Measurements from ENCODE around the gene CYB5R4.
"Not testable (repeated sequence)": the region's sequence is repeated elsewhere in the genome, so short reads cannot be mapped to it uniquely, and the experiment has no call there.

The CYB5R4 gene

DNA sequence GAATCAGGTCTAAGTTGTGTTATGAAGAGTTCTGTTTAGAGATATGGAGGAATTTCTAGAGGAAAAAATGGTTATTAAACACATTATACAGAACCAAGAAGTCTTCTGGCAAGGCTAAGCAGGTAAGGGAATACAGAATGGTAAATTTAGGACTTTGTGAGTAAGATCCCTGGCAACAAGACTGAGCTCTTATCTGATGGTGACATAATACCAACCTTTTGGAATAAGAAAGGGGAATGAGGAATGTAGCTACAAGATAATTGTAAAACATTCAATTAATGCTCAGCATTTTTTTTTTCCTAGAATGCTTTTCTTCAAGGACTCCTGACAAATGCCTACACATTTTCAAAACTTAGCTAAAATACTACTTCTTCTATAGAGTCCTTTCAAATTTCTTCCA lies 51.8 kb downstream of the CYB5R4 start:
- H3K36me3 Mint-ChIP-seq (ENCODE audit: low read depth): peaks cover 38% of the 10 kb centered on the region
- H3K4me1 Mint-ChIP-seq (ENCODE audit: low read depth): peaks cover 25% of the 10 kb centered on the region
- no peak overlapping the region for H3K4me3 Mint-ChIP-seq
- no peaks in the 10 kb centered on the region for H3K27me3 Mint-ChIP-seq
- H3K9me3 Mint-ChIP-seq: peaks cover 8% of the 10 kb centered on the region
- no peak overlapping the region for H3K27ac Mint-ChIP-seq

DNA sequence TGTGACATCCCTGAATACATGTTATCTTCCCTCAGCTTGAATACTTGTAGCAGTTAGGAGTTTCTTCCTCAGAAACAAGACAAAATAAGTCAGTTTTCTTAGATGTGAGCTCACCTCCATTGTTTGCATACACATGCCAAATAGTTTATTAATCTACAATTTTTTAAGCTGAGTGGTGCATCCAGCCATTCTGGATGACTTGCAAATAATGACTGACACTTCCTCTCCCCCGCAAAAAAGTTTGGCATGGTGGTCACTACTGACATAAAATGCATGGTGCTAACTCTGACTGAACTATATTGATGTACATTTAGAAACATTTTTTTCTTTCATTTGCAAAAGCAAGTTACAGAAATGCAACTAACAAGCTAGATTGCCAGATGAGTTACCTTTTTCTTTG lies 55.5 kb downstream of the CYB5R4 start:
- no peak overlapping the region for H3K27ac Mint-ChIP-seq

DNA sequence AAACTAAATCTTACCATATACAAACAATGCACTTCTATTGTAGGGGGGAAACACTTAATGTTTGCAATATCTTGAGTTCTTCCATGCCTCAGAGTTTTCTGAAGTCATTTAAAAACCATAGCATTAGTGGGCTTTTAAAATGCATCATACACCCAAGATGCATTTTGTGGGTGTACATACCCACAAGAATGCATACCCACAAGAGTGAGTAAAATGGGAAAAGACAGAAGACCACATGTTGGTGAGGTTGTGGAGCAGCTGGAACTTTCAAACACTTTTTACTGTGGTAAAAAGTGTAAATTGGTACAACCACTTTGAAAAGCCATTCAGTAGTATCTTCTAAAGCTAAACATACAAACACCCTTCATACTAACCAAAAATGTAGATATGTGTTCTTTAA lies 57.5 kb downstream of the CYB5R4 start:
- H3K9me3 Mint-ChIP-seq: peaks cover 3% of the 10 kb centered on the region
- H3K36me3 Mint-ChIP-seq (ENCODE audit: low read depth): peaks cover 30% of the 10 kb centered on the region
- no peaks in the 10 kb centered on the region for H3K27me3 Mint-ChIP-seq
- H3K27ac Mint-ChIP-seq: no peak overlapping the region
- H3K4me1 Mint-ChIP-seq (ENCODE audit: low read depth): peaks cover 7% of the 10 kb centered on the region
- H3K4me3 Mint-ChIP-seq: no peak overlapping the region

More for the DNA sequence above, 55.5 kb downstream of the CYB5R4 start:
- peaks cover 7% of the 10 kb centered on the region for H3K4me1 Mint-ChIP-seq (ENCODE audit: low read depth)
- H3K4me3 Mint-ChIP-seq: no peak overlapping the region
- peaks cover 31% of the 10 kb centered on the region for H3K36me3 Mint-ChIP-seq (ENCODE audit: low read depth)
- no peaks in the 10 kb centered on the region for H3K27me3 Mint-ChIP-seq
- peaks cover 3% of the 10 kb centered on the region for H3K9me3 Mint-ChIP-seq

- Mint-ChIP-seq H3K9me3 (peaks cover 2% of the 10 kb centered on the region), H3K4me1 (ENCODE audit: low read depth) (peaks cover 5% of the 10 kb centered on the region), H3K27ac (no peak overlapping the region), H3K4me3 (no peak overlapping the region), H3K36me3 (ENCODE audit: low read depth) (peaks cover 37% of the 10 kb centered on the region), H3K27me3 (no peaks in the 10 kb centered on the region)
These were observed 60.5 kb downstream of the CYB5R4 start for GRCh38 chr6:83920017-83920416.

- Mint-ChIP-seq H3K4me3 (no peak overlapping the region), H3K4me1 (ENCODE audit: low read depth) (no peaks in the 10 kb centered on the region), H3K27me3 (no peaks in the 10 kb centered on the region), H3K36me3 (ENCODE audit: low read depth) (peaks cover 40% of the 10 kb centered on the region), H3K9me3 (no peaks in the 10 kb centered on the region), H3K27ac (no peak overlapping the region)
These were observed 61.8 kb downstream of the CYB5R4 start for GRCh38 chr6:83921315-83921714.

- Mint-ChIP-seq H3K36me3 (ENCODE audit: low read depth) (peaks cover 64% of the 10 kb centered on the region), H3K27ac (no peak overlapping the region), H3K9me3 (no peaks in the 10 kb centered on the region), H3K4me3 (no peak overlapping the region), H3K4me1 (ENCODE audit: low read depth) (no peaks in the 10 kb centered on the region), H3K27me3 (no peaks in the 10 kb centered on the region)
These were observed 68.0 kb downstream of the CYB5R4 start for GRCh38 chr6:83927470-83927869.

DNA sequence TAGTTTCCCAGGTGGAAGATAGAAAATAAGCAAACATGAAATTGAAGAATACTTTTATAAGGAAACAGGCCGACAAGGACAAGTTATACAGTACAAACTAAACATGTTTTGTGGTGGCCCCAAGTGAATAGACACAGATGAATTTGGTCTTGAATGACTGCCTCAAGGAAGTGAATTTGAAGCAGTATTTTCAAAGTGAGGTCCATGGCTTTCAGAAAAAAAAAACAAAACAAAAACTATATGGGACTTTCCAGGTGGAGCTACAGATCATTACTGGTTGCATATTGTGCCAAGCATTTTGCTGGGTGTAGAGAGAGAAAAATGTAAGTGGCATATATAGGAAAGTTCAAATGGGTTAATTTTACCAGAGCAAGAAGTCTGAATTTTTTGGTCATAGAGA lies 68.8 kb downstream of the CYB5R4 start:
- no peak overlapping the region for H3K27ac Mint-ChIP-seq

DNA sequence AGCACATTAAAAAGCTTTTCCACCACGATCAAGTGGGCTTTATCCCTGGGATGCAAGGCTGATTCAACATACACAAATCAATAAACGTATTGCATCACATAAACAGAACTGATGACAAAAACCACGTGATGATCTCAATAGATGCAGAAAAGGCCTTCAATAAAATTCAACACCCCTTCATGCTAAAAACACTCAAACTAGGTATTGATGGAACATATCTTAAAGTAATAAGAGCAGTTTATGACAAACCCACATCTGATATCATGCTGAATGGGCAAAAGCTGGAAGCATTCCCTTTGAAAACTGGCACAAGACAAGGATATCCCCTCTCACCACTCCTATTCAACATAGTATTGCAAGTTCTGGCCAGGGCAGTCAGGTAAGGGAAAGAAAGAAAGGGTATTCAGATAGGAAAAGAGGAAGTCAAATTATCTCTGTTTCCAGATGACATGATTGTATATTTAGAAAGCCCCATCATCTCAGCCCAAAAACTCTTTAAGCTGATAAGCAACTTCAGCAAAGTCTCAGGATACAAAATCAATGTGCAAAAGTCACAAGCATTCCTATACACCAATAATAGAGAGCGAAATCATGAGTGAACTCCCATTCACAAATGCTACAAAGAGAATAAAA lies 86.8 kb downstream of the CYB5R4 start:
- not testable (repeated sequence) for H3K27me3 Mint-ChIP-seq; H3K4me3 Mint-ChIP-seq; H3K27ac Mint-ChIP-seq; H3K4me1 Mint-ChIP-seq (ENCODE audit: low read depth)
- H3K9me3 Mint-ChIP-seq: peaks cover 36% of the 10 kb centered on the region
- H3K36me3 Mint-ChIP-seq (ENCODE audit: low read depth): peaks cover 50% of the 10 kb centered on the region

More for the DNA sequence above, 68.8 kb downstream of the CYB5R4 start:
- no peaks in the 10 kb centered on the region for H3K9me3 Mint-ChIP-seq
- no peaks in the 10 kb centered on the region for H3K4me1 Mint-ChIP-seq (ENCODE audit: low read depth)
- no peak overlapping the region for H3K4me3 Mint-ChIP-seq
- peaks cover 67% of the 10 kb centered on the region for H3K36me3 Mint-ChIP-seq (ENCODE audit: low read depth)
- H3K27me3 Mint-ChIP-seq: no peaks in the 10 kb centered on the region

- Mint-ChIP-seq H3K36me3 (ENCODE audit: low read depth) (peaks cover 50% of the 10 kb centered on the region), H3K9me3 (peaks cover 36% of the 10 kb centered on the region)
These were observed 88.5 kb downstream of the CYB5R4 start for GRCh38 chr6:83947983-83948382.

GRCh38 chr6:83948851-83949250 lies 89.4 kb downstream of the CYB5R4 start:
- Mint-ChIP-seq H3K4me3 (no peak overlapping the region), H3K27me3 (no peaks in the 10 kb centered on the region), H3K4me1 (ENCODE audit: low read depth) (no peaks in the 10 kb centered on the region), H3K27ac (no peak overlapping the region), H3K9me3 (peaks cover 31% of the 10 kb centered on the region), H3K36me3 (ENCODE audit: low read depth) (peaks cover 42% of the 10 kb centered on the region)

More at GRCh38 chr6:83947983-83948382, 88.5 kb downstream of the CYB5R4 start:
- H3K27me3 Mint-ChIP-seq; H3K27ac Mint-ChIP-seq; H3K4me3 Mint-ChIP-seq; H3K4me1 Mint-ChIP-seq (ENCODE audit: low read depth): not testable (repeated sequence)

DNA sequence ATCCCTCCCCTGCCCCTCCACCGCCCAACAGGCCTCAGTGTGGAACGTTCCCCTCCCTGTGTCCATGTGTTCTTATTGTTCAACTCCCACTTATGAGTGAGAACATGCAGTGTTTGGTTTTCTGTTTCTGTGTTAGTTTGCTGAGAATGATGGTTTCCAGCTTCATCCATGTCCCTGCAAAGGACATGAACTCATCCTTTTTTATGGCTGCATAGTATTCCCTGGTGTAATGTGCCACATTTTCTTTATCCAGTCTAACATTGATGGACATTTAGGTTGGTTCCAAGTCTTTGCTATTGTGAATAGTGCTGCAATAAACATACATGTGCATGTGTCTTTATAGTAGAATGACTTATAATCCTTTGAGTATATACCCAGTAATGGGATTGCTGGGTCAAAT lies 91.9 kb downstream of the CYB5R4 start:
- peaks cover 12% of the 10 kb centered on the region for H3K9me3 Mint-ChIP-seq
- H3K4me3 Mint-ChIP-seq; H3K27ac Mint-ChIP-seq; H3K27me3 Mint-ChIP-seq; H3K4me1 Mint-ChIP-seq (ENCODE audit: low read depth): not testable (repeated sequence)
- peaks cover 47% of the 10 kb centered on the region for H3K36me3 Mint-ChIP-seq (ENCODE audit: low read depth)

DNA sequence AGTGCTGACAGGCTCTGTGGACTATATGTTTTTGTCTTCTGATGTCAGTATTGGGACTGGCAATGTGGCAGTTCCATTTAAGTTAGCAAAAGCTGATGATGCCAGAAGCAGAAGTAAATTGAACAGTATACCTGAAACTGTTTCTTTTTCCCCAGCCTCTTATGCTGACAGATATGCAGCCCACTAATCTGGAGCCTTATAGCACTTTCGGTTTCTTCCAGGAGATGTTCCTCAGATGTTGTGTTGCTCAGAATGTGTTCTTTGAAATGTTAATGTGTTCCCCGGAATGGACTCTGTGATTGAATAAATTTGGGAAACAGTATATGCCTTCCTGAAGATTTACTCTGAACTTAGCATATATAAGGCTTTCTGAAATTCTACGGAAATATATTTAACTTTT lies 93.3 kb downstream of the CYB5R4 start:
- no peak overlapping the region for H3K27ac Mint-ChIP-seq
- no peaks in the 10 kb centered on the region for H3K27me3 Mint-ChIP-seq
- no peaks in the 10 kb centered on the region for H3K4me1 Mint-ChIP-seq (ENCODE audit: low read depth)
- H3K36me3 Mint-ChIP-seq (ENCODE audit: low read depth): peaks cover 47% of the 10 kb centered on the region
- peaks cover 4% of the 10 kb centered on the region for H3K9me3 Mint-ChIP-seq
- no peak overlapping the region for H3K4me3 Mint-ChIP-seq

GRCh38 chr6:83954371-83954770 lies 94.9 kb downstream of the CYB5R4 start:
- H3K36me3 Mint-ChIP-seq (ENCODE audit: low read depth): peaks cover 53% of the 10 kb centered on the region
- H3K4me3 Mint-ChIP-seq: no peak overlapping the region
- H3K27me3 Mint-ChIP-seq: no peaks in the 10 kb centered on the region
- no peaks in the 10 kb centered on the region for H3K4me1 Mint-ChIP-seq (ENCODE audit: low read depth)
- no peak overlapping the region for H3K27ac Mint-ChIP-seq
- H3K9me3 Mint-ChIP-seq: no peaks in the 10 kb centered on the region

DNA sequence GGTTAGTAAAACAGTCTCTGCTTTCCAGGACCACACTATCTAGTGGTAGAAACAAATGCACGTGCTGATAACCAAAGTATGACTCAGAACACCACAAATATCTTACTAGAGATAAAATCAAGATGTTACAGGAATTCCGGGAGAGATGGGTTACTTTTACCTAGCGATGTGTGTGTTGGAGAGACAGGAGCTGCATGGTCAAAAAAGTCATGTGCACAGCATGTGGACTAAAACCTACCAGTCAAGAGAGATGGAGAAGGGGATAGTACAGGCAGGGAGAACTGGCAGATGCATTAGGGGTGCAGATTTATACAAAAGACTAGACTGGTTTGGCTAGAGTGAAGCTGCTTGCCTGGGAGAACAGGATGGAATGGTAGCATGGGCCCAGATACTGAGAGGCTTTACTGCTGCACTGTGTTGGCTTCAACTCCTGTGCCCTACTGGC lies 98.8 kb downstream of the CYB5R4 start:
- peaks cover 72% of the 10 kb centered on the region for H3K36me3 Mint-ChIP-seq (ENCODE audit: low read depth)
- H3K9me3 Mint-ChIP-seq: peaks cover 4% of the 10 kb centered on the region
- no peak overlapping the region for H3K27ac Mint-ChIP-seq
- no peaks in the 10 kb centered on the region for H3K27me3 Mint-ChIP-seq
- no peaks in the 10 kb centered on the region for H3K4me1 Mint-ChIP-seq (ENCODE audit: low read depth)
- no peak overlapping the region for H3K4me3 Mint-ChIP-seq

- no peak overlapping the region for H3K4me3 Mint-ChIP-seq
- H3K27ac Mint-ChIP-seq: no peak overlapping the region
- no peaks in the 10 kb centered on the region for H3K27me3 Mint-ChIP-seq
- H3K36me3 Mint-ChIP-seq (ENCODE audit: low read depth): peaks cover 83% of the 10 kb centered on the region
- peaks cover 15% of the 10 kb centered on the region for H3K9me3 Mint-ChIP-seq
- H3K4me1 Mint-ChIP-seq (ENCODE audit: low read depth): no peaks in the 10 kb centered on the region
These were observed 101.2 kb downstream of the CYB5R4 start for GRCh38 chr6:83960664-83961063.

- H3K9me3 Mint-ChIP-seq: peaks cover 28% of the 10 kb centered on the region
- H3K4me3 Mint-ChIP-seq: no peak overlapping the region
- no peaks in the 10 kb centered on the region for H3K4me1 Mint-ChIP-seq (ENCODE audit: low read depth)
- H3K36me3 Mint-ChIP-seq (ENCODE audit: low read depth): peaks cover 76% of the 10 kb centered on the region
- H3K27ac Mint-ChIP-seq: no peak overlapping the region
- no peaks in the 10 kb centered on the region for H3K27me3 Mint-ChIP-seq
These were observed 103.1 kb downstream of the CYB5R4 start for GRCh38 chr6:83962582-83962981.
